KOPT-K1 (cell line): ENCODE measurements around the gene SRD5A3.

ENCODE experiments used
- H3K27ac ChIP-seq: fragments of 200-600 bp; sonication (generic); 2 replicates; pipeline ENCODE4 v1.5.1; 2016; ENCODE audit warnings: antibody characterized with exemption, mild to moderate bottlenecking, low read depth, low read length; ENCODE audit not compliant: poor library complexity, severe bottlenecking
- H3K36me3 ChIP-seq: fragments of 200-600 bp; sonication (generic); 2 replicates; pipeline ENCODE4 v1.5.1; 2017; ENCODE audit warnings: antibody characterized with exemption, mild to moderate bottlenecking, low read length, moderate library complexity; ENCODE audit not compliant: insufficient read depth
- H3K9me3 ChIP-seq: fragments of 200-600 bp; sonication (generic); 2 replicates; pipeline ENCODE4 v1.5.1; 2017; ENCODE audit warnings: antibody characterized with exemption, low read length, mild to moderate bottlenecking; ENCODE audit not compliant: insufficient read depth, poor library complexity, severe bottlenecking

SRD5A3 gene

GRCh38 chr4:55345980-55346850 lies at the start of gene SRD5A3:
Gene SRD5A3, plus strand, starts transcription at chr4:55346242. Its CDS starts 95 bp downstream, at chr4:55346337.
- Histone ChIP-seq H3K36me3 (no peaks in the 10 kb centered on the region), H3K9me3 (no peaks in the 10 kb centered on the region), H3K27ac (peak within 1 kb of the TSS; percentile 57)

- H3K36me3 ChIP-seq, result no peaks in the 10 kb centered on the region
- no peak overlapping the region for H3K27ac ChIP-seq
- H3K9me3 ChIP-seq, result no peaks in the 10 kb centered on the region
Observed at GRCh38 chr4:55297346-55297745, 48.7 kb upstream of the SRD5A3 start.

- H3K36me3 ChIP-seq, result no peaks in the 10 kb centered on the region
- H3K27ac ChIP-seq, result no peak overlapping the region
- H3K9me3 ChIP-seq, result no peaks in the 10 kb centered on the region
Observed at GRCh38 chr4:55303760-55304165, 42.3 kb upstream of the SRD5A3 start.

GRCh38 chr4:55304303-55304702 lies 41.7 kb upstream of the SRD5A3 start:
- H3K36me3 ChIP-seq, result no peaks in the 10 kb centered on the region
- H3K9me3 ChIP-seq, result no peaks in the 10 kb centered on the region
- no peak overlapping the region for H3K27ac ChIP-seq

- Histone ChIP-seq H3K36me3 (no peaks in the 10 kb centered on the region), H3K9me3 (no peaks in the 10 kb centered on the region), H3K27ac (no peak overlapping the region)
Observed at GRCh38 chr4:55308071-55308470, 38.0 kb upstream of the SRD5A3 start.

- Histone ChIP-seq H3K36me3 (no peaks in the 10 kb centered on the region), H3K9me3 (no peaks in the 10 kb centered on the region), H3K27ac (no peak overlapping the region)
Observed at GRCh38 chr4:55311792-55312488, 34.1 kb upstream of the SRD5A3 start.

GRCh38 chr4:55312489-55313101 lies 33.4 kb upstream of the SRD5A3 start:
- H3K27ac ChIP-seq, result no peak overlapping the region
- no peaks in the 10 kb centered on the region for H3K9me3 ChIP-seq
- no peaks in the 10 kb centered on the region for H3K36me3 ChIP-seq

- H3K9me3 ChIP-seq, result no peaks in the 10 kb centered on the region
- no peaks in the 10 kb centered on the region for H3K36me3 ChIP-seq
Observed at GRCh38 chr4:55314141-55314820, 31.8 kb upstream of the SRD5A3 start.

GRCh38 chr4:55318175-55319129 lies 27.6 kb upstream of the SRD5A3 start:
- Histone ChIP-seq H3K36me3 (no peaks in the 10 kb centered on the region), H3K27ac (no peak overlapping the region)

More at GRCh38 chr4:55314141-55314820, 31.8 kb upstream of the SRD5A3 start:
- no peak overlapping the region for H3K27ac ChIP-seq

GRCh38 chr4:55321707-55322264 lies 24.3 kb upstream of the SRD5A3 start:
- Histone ChIP-seq H3K27ac (no peak overlapping the region), H3K9me3 (no peaks in the 10 kb centered on the region)

More at GRCh38 chr4:55318175-55319129, 27.6 kb upstream of the SRD5A3 start:
- H3K9me3 ChIP-seq, result no peaks in the 10 kb centered on the region

GRCh38 chr4:55323375-55323774 lies 22.7 kb upstream of the SRD5A3 start:
- no peaks in the 10 kb centered on the region for H3K9me3 ChIP-seq
- no peaks in the 10 kb centered on the region for H3K36me3 ChIP-seq
- no peak overlapping the region for H3K27ac ChIP-seq

More at GRCh38 chr4:55321707-55322264, 24.3 kb upstream of the SRD5A3 start:
- H3K36me3 ChIP-seq, result no peaks in the 10 kb centered on the region

GRCh38 chr4:55326629-55327028 lies 19.4 kb upstream of the SRD5A3 start:
- Histone ChIP-seq H3K36me3 (no peaks in the 10 kb centered on the region), H3K27ac (no peak overlapping the region), H3K9me3 (peaks cover 8% of the 10 kb centered on the region)

- Histone ChIP-seq H3K27ac (no peak overlapping the region), H3K9me3 (peaks cover 8% of the 10 kb centered on the region), H3K36me3 (no peaks in the 10 kb centered on the region)
Observed at GRCh38 chr4:55329012-55329411, 17.0 kb upstream of the SRD5A3 start.

- H3K27ac ChIP-seq, result no peak overlapping the region
- no peaks in the 10 kb centered on the region for H3K36me3 ChIP-seq
- H3K9me3 ChIP-seq, result peaks cover 8% of the 10 kb centered on the region
Observed at GRCh38 chr4:55330241-55330640, 15.8 kb upstream of the SRD5A3 start.
